ENCODE results near the gene MCRIP1. TPM values are rescaled to one million over a fixed set of nuclear protein-coding genes. Genes with fewer than 3 reads are reported as not detected.

The MCRIP1 gene
- total and polyA plus RNA-seq, 2 donors: 96.2 to 120 TPM

GRCh38 chr17:81810892-81811704 lies 22.0 kb downstream of the MCRIP1 start:
- H3K4me1 ChIP-seq (ENCODE audit: control insufficient read depth in 2 of 2, insufficient read depth in 2 of 2, low read length in 2 of 2): no peaks in the 10 kb centered on the region
- H3K9me3 ChIP-seq (ENCODE audit: control insufficient read depth in 2 of 2, insufficient read depth in 1 of 2, low read length in 1 of 2): no peaks in the 10 kb centered on the region
- no peaks in the 10 kb centered on the region for H3K36me3 ChIP-seq (ENCODE audit: control insufficient read depth in 2 of 2, insufficient read depth in 2 of 2, low read length in 1 of 2)
- no peak overlapping the region for H3K4me3 ChIP-seq (ENCODE audit: low read length in 2 of 2)
- H3K27me3 ChIP-seq (ENCODE audit: control insufficient read depth in 2 of 2, insufficient read depth in 1 of 2, low read length in 1 of 2): peaks cover 14 to 58% of the 10 kb centered on the region in 2 donors
- no peak overlapping the region for H3K27ac ChIP-seq (ENCODE audit: low read depth in 1 of 2, low read length in 1 of 2)
- WGBS: 92% methylated on average over 42 of the region's 42 CpGs
- no peak for DNase-seq (ENCODE audit: low read depth in 6 of 9, low spot score in 9 of 9)

GRCh38 chr17:81810476-81810875 lies 22.6 kb downstream of the MCRIP1 start:
- no peak overlapping the region for H3K4me3 ChIP-seq (ENCODE audit: low read length in 2 of 2)
- no peak for DNase-seq (ENCODE audit: low read depth in 6 of 9, low spot score in 9 of 9)
- H3K36me3 ChIP-seq (ENCODE audit: control insufficient read depth in 2 of 2, insufficient read depth in 2 of 2, low read length in 1 of 2): no peaks in the 10 kb centered on the region
- H3K27me3 ChIP-seq (ENCODE audit: control insufficient read depth in 2 of 2, insufficient read depth in 1 of 2, low read length in 1 of 2): peaks cover 20 to 63% of the 10 kb centered on the region in 2 donors
- WGBS: 87% methylated on average over 8 of the region's 8 CpGs
- H3K9me3 ChIP-seq (ENCODE audit: control insufficient read depth in 2 of 2, insufficient read depth in 1 of 2, low read length in 1 of 2): no peaks in the 10 kb centered on the region
- no peaks in the 10 kb centered on the region for H3K4me1 ChIP-seq (ENCODE audit: control insufficient read depth in 2 of 2, insufficient read depth in 2 of 2, low read length in 2 of 2)
- H3K27ac ChIP-seq (ENCODE audit: low read depth in 1 of 2, low read length in 1 of 2): no peak overlapping the region

- 71% methylated on average over 7 of the region's 7 CpGs for WGBS
- H3K9me3 ChIP-seq (ENCODE audit: control insufficient read depth in 2 of 2, insufficient read depth in 1 of 2, low read length in 1 of 2): no peaks in the 10 kb centered on the region
- H3K27ac ChIP-seq (ENCODE audit: low read depth in 1 of 2, low read length in 1 of 2): no peak overlapping the region
- H3K27me3 ChIP-seq (ENCODE audit: control insufficient read depth in 2 of 2, insufficient read depth in 1 of 2, low read length in 1 of 2): peaks cover 29 to 65% of the 10 kb centered on the region in 2 donors
- no peaks in the 10 kb centered on the region for H3K4me1 ChIP-seq (ENCODE audit: control insufficient read depth in 2 of 2, insufficient read depth in 2 of 2, low read length in 2 of 2)
- H3K4me3 ChIP-seq (ENCODE audit: low read length in 2 of 2): no peak overlapping the region
- no peak for DNase-seq (ENCODE audit: low read depth in 6 of 9, low spot score in 9 of 9)
- no peaks in the 10 kb centered on the region for H3K36me3 ChIP-seq (ENCODE audit: control insufficient read depth in 2 of 2, insufficient read depth in 2 of 2, low read length in 1 of 2)
Observed at GRCh38 chr17:81809556-81809998, 23.5 kb downstream of the MCRIP1 start.

- no peaks in the 10 kb centered on the region for H3K9me3 ChIP-seq (ENCODE audit: control insufficient read depth in 2 of 2, insufficient read depth in 1 of 2, low read length in 1 of 2)
Observed at GRCh38 chr17:81808778-81809555, 24.1 kb downstream of the MCRIP1 start.

GRCh38 chr17:81807839-81808238 lies 25.3 kb downstream of the MCRIP1 start:
- WGBS: 74% methylated on average over 13 of the region's 13 CpGs
- peaks cover 46 to 81% of the 10 kb centered on the region in 2 donors for H3K27me3 ChIP-seq (ENCODE audit: control insufficient read depth in 2 of 2, insufficient read depth in 1 of 2, low read length in 1 of 2)
- DNase-seq (ENCODE audit: low read depth in 6 of 9, low spot score in 9 of 9): no peak

More at GRCh38 chr17:81808778-81809555, 24.1 kb downstream of the MCRIP1 start:
- Histone ChIP-seq H3K4me1 (ENCODE audit: control insufficient read depth in 2 of 2, insufficient read depth in 2 of 2, low read length in 2 of 2) (no peaks in the 10 kb centered on the region), H3K4me3 (ENCODE audit: low read length in 2 of 2) (no peak overlapping the region), H3K36me3 (ENCODE audit: control insufficient read depth in 2 of 2, insufficient read depth in 2 of 2, low read length in 1 of 2) (no peaks in the 10 kb centered on the region), H3K27me3 (ENCODE audit: control insufficient read depth in 2 of 2, insufficient read depth in 1 of 2, low read length in 1 of 2) (peaks cover 35 to 70% of the 10 kb centered on the region in 2 donors), H3K27ac (ENCODE audit: low read depth in 1 of 2, low read length in 1 of 2) (no peak overlapping the region)
- no peak for DNase-seq (ENCODE audit: low read depth in 6 of 9, low spot score in 9 of 9)
- WGBS: 85% methylated on average over 20 of the region's 20 CpGs

GRCh38 chr17:81807210-81807719 lies 25.8 kb downstream of the MCRIP1 start:
- H3K27me3 ChIP-seq (ENCODE audit: control insufficient read depth in 2 of 2, insufficient read depth in 1 of 2, low read length in 1 of 2): peaks cover 52 to 87% of the 10 kb centered on the region in 2 donors

More at GRCh38 chr17:81807839-81808238, 25.3 kb downstream of the MCRIP1 start:
- no peak overlapping the region for H3K4me3 ChIP-seq (ENCODE audit: low read length in 2 of 2)
- H3K27ac ChIP-seq (ENCODE audit: low read depth in 1 of 2, low read length in 1 of 2): no peak overlapping the region
- H3K9me3 ChIP-seq (ENCODE audit: control insufficient read depth in 2 of 2, insufficient read depth in 1 of 2, low read length in 1 of 2): no peaks in the 10 kb centered on the region
- H3K36me3 ChIP-seq (ENCODE audit: control insufficient read depth in 2 of 2, insufficient read depth in 2 of 2, low read length in 1 of 2): no peaks in the 10 kb centered on the region
- H3K4me1 ChIP-seq (ENCODE audit: control insufficient read depth in 2 of 2, insufficient read depth in 2 of 2, low read length in 2 of 2): no peaks in the 10 kb centered on the region

GRCh38 chr17:81806461-81807209 lies 26.5 kb downstream of the MCRIP1 start:
- Histone ChIP-seq H3K27me3 (ENCODE audit: control insufficient read depth in 2 of 2, insufficient read depth in 1 of 2, low read length in 1 of 2) (peaks cover 58 to 89% of the 10 kb centered on the region in 2 donors), H3K9me3 (ENCODE audit: control insufficient read depth in 2 of 2, insufficient read depth in 1 of 2, low read length in 1 of 2) (no peaks in the 10 kb centered on the region)
- no peak for DNase-seq (ENCODE audit: low read depth in 6 of 9, low spot score in 9 of 9)

More at GRCh38 chr17:81807210-81807719, 25.8 kb downstream of the MCRIP1 start:
- Histone ChIP-seq H3K4me3 (ENCODE audit: low read length in 2 of 2) (no peak overlapping the region), H3K36me3 (ENCODE audit: control insufficient read depth in 2 of 2, insufficient read depth in 2 of 2, low read length in 1 of 2) (no peaks in the 10 kb centered on the region), H3K4me1 (ENCODE audit: control insufficient read depth in 2 of 2, insufficient read depth in 2 of 2, low read length in 2 of 2) (no peaks in the 10 kb centered on the region), H3K27ac (ENCODE audit: low read depth in 1 of 2, low read length in 1 of 2) (no peak overlapping the region), H3K9me3 (ENCODE audit: control insufficient read depth in 2 of 2, insufficient read depth in 1 of 2, low read length in 1 of 2) (no peaks in the 10 kb centered on the region)
- 71% methylated on average over 18 of the region's 18 CpGs for WGBS
- DNase-seq (ENCODE audit: low read depth in 6 of 9, low spot score in 9 of 9): no peak

GRCh38 chr17:81805707-81806460 lies 27.2 kb downstream of the MCRIP1 start:
- no peak for DNase-seq (ENCODE audit: low read depth in 6 of 9, low spot score in 9 of 9)
- no peaks in the 10 kb centered on the region for H3K9me3 ChIP-seq (ENCODE audit: control insufficient read depth in 2 of 2, insufficient read depth in 1 of 2, low read length in 1 of 2)
- H3K4me3 ChIP-seq (ENCODE audit: low read length in 2 of 2): no peak overlapping the region
- no peaks in the 10 kb centered on the region for H3K36me3 ChIP-seq (ENCODE audit: control insufficient read depth in 2 of 2, insufficient read depth in 2 of 2, low read length in 1 of 2)
- H3K4me1 ChIP-seq (ENCODE audit: control insufficient read depth in 2 of 2, insufficient read depth in 2 of 2, low read length in 2 of 2): no peaks in the 10 kb centered on the region
- peaks cover 58 to 94% of the 10 kb centered on the region in 2 donors for H3K27me3 ChIP-seq (ENCODE audit: control insufficient read depth in 2 of 2, insufficient read depth in 1 of 2, low read length in 1 of 2)
- H3K27ac ChIP-seq (ENCODE audit: low read depth in 1 of 2, low read length in 1 of 2): no peak overlapping the region
- WGBS: 79% methylated on average over 18 of the region's 18 CpGs

More at GRCh38 chr17:81806461-81807209, 26.5 kb downstream of the MCRIP1 start:
- WGBS: 45% methylated on average over 23 of the region's 23 CpGs
- Histone ChIP-seq H3K36me3 (ENCODE audit: control insufficient read depth in 2 of 2, insufficient read depth in 2 of 2, low read length in 1 of 2) (no peaks in the 10 kb centered on the region), H3K4me3 (ENCODE audit: low read length in 2 of 2) (no peak overlapping the region), H3K4me1 (ENCODE audit: control insufficient read depth in 2 of 2, insufficient read depth in 2 of 2, low read length in 2 of 2) (no peaks in the 10 kb centered on the region), H3K27ac (ENCODE audit: low read depth in 1 of 2, low read length in 1 of 2) (no peak overlapping the region)

Data from thymus (tissue), 11 donors.